Measurements from ENCODE around the gene PGA3. TPM values are rescaled to one million over a fixed set of nuclear protein-coding genes. Genes with fewer than 3 reads are reported as not detected.

PGA3 gene
- polyA plus RNA-seq, 1 of the 3 experiments (the other 2 are of a cell fraction), result not detected

DNA sequence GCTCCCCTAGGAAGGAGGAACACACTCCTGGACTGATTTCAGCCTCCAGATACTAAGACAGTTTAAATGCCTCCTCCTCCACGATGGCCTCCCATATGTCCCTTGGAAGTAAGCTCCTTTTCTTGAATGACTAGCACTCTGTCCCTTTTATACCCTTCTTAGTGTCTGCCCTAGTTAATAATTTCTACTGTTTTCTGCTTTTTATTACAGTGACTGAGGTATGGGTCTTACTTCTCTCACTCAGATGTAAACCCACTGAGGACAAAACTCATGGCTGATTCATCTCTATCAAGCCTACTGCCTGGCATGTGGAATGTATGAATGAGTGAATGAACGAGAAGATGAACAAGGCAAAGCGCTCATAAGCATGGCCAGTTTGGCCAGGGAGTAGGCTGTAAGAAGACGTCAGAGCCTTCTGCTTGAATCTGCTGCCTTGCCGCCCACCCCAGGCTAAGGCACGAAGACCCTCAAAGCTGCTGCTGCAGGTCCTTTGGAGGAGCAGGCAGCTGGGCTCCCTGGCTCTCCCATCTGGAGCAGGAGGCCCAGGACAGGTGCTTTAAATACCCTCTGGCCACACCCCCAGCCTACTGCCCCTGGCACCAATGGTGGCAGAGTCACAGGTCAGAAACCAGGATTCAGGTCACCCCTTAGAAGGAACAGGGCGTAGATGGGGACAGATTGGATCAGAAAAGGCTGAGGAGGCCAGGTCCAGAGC lies 8.2 kb upstream of the PGA3 start:
- no peak overlapping the region for H3K9ac ChIP-seq
- H3F3A ChIP-seq (replicated peaks; ENCODE audit: insufficient read depth), result no peaks in the 10 kb centered on the region
- H3K9me2 ChIP-seq, result no peaks in the 10 kb centered on the region
- no peak overlapping the region for H3K4me2 ChIP-seq
- H3K27ac ChIP-seq (ENCODE audit: low read depth in 2 of 2, low read length in 1 of 2), result no peak overlapping the region
- CTCF ChIA-PET, result interaction anchor here (1.0 to 4.4 kb wide), 2 partner anchors 8 to 66 kb away, joined by 3 to 19 read pairs; no protein-coding TSS in a partner anchor
- no peak for DNase-seq
- no peak for TF ChIP-seq FOSL2 (IDR thresholded peaks at IDR 0.05; ENCODE audit: borderline replicate concordance, low read depth)
- no peak overlapping the region for H3K4me3 ChIP-seq (ENCODE audit: low read depth in 2 of 2, low read length in 1 of 2)
- no peaks in the 10 kb centered on the region for H3K79me2 ChIP-seq (ENCODE audit: insufficient read depth)
- no peaks in the 10 kb centered on the region for H3K4me1 ChIP-seq (ENCODE audit: control insufficient read depth in 1 of 2, insufficient read depth in 2 of 2, low read depth in 1 of 2, low read length in 1 of 2)
- H3K36me3 ChIP-seq (replicated peaks in 1 of 2; ENCODE audit: control insufficient read depth in 1 of 2, insufficient read depth in 2 of 2, low read length in 1 of 2), result no peaks in the 10 kb centered on the region
- H4K20me1 ChIP-seq (ENCODE audit: insufficient read depth), result no peaks in the 10 kb centered on the region
- 47% methylated on average over 5 of the region's 7 CpGs for WGBS (ENCODE audit: low lambda C conversion rate)
- H3K9me3 ChIP-seq, result no peaks in the 10 kb centered on the region
- H3K27me3 ChIP-seq (ENCODE audit: insufficient read depth), result peaks cover 6% of the 10 kb centered on the region; the same call in 1 of the 2 replicates
- H2AFZ ChIP-seq (ENCODE audit: low read depth), result no peak overlapping the region
- POLR2A ChIA-PET, result no interaction called here

DNA sequence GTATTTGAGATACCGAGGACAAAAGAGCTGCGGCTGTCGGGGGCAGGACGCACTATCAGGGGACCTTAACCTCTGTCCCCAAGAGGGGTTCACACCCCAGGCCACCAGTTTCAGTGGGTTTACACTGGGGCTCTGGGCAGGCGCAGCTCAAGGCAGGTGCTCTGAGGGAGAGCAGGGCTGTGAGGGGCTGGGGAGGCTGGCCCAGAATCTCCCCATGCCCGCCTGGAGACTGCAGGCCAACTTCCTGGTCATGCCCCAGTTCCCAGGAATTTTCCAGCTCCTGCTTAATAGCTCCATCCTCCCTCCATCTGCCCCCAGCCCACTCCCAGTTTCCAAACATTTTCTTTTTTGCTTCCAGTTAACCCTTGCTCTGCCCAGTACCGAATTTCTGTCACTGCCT lies 7.6 kb upstream of the PGA3 start:
- no peaks in the 10 kb centered on the region for H3K9me2 ChIP-seq
- WGBS (ENCODE audit: low lambda C conversion rate), result 63% methylated on average over 7 of the region's 7 CpGs
- H3K4me2 ChIP-seq, result no peak overlapping the region
- no peak overlapping the region for H3K9ac ChIP-seq
- H3K36me3 ChIP-seq (replicated peaks in 1 of 2; ENCODE audit: control insufficient read depth in 1 of 2, insufficient read depth in 2 of 2, low read length in 1 of 2), result no peaks in the 10 kb centered on the region
- H3K27ac ChIP-seq (ENCODE audit: low read depth in 2 of 2, low read length in 1 of 2), result no peak overlapping the region
- POLR2A ChIA-PET, result no interaction called here
- H3K4me1 ChIP-seq (ENCODE audit: control insufficient read depth in 1 of 2, insufficient read depth in 2 of 2, low read depth in 1 of 2, low read length in 1 of 2), result no peaks in the 10 kb centered on the region
- H3K4me3 ChIP-seq (ENCODE audit: low read depth in 2 of 2, low read length in 1 of 2), result no peak overlapping the region
- H3F3A ChIP-seq (replicated peaks; ENCODE audit: insufficient read depth), result no peaks in the 10 kb centered on the region
- CTCF ChIA-PET, result interaction anchor here (1.0 to 4.4 kb wide), 2 partner anchors 8 to 66 kb away, joined by 3 to 19 read pairs; no protein-coding TSS in a partner anchor
- H3K9me3 ChIP-seq, result no peaks in the 10 kb centered on the region
- H3K79me2 ChIP-seq (ENCODE audit: insufficient read depth), result no peaks in the 10 kb centered on the region
- no peaks in the 10 kb centered on the region for H4K20me1 ChIP-seq (ENCODE audit: insufficient read depth)
- DNase-seq, result no peak
- H2AFZ ChIP-seq (ENCODE audit: low read depth), result no peak overlapping the region
- TF ChIP-seq, protein P1, sequence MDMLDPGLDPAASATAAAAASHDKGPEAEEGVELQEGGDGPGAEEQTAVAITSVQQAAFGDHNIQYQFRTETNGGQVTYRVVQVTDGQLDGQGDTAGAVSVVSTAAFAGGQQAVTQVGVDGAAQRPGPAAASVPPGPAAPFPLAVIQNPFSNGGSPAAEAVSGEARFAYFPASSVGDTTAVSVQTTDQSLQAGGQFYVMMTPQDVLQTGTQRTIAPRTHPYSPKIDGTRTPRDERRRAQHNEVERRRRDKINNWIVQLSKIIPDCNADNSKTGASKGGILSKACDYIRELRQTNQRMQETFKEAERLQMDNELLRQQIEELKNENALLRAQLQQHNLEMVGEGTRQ (IDR thresholded peaks at IDR 0.05; ENCODE audit: borderline replicate concordance, low read depth, low read length), result no peak
- TF ChIP-seq NRF1 (IDR thresholded peaks at IDR 0.05; ENCODE audit: low read depth, low read length), result no peak
- TF ChIP-seq GATA2 (CRISPR knock-in tag; IDR thresholded peaks at IDR 0.05), result no peak
- no peak for TF ChIP-seq FOXJ3 (CRISPR knock-in tag; IDR thresholded peaks at IDR 0.05)
- no peak for TF ChIP-seq RFX5 (IDR thresholded peaks at IDR 0.05; ENCODE audit: low read length)
- no peak for TF ChIP-seq TCF12 (IDR thresholded peaks at IDR 0.05)
- TF ChIP-seq YY1 (IDR thresholded peaks at IDR 0.05; ENCODE audit: low read depth), result no peak
- TF ChIP-seq TEAD4 (IDR thresholded peaks at IDR 0.05; ENCODE audit: borderline replicate concordance, insufficient read depth), result no peak
- TF ChIP-seq, protein P2, sequence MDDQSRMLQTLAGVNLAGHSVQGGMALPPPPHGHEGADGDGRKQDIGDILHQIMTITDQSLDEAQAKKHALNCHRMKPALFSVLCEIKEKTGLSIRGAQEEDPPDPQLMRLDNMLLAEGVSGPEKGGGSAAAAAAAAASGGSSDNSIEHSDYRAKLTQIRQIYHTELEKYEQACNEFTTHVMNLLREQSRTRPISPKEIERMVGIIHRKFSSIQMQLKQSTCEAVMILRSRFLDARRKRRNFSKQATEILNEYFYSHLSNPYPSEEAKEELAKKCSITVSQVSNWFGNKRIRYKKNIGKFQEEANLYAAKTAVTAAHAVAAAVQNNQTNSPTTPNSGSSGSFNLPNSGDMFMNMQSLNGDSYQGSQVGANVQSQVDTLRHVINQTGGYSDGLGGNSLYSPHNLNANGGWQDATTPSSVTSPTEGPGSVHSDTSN (IDR thresholded peaks at IDR 0.05), result no peak
- TF ChIP-seq, protein P3, sequence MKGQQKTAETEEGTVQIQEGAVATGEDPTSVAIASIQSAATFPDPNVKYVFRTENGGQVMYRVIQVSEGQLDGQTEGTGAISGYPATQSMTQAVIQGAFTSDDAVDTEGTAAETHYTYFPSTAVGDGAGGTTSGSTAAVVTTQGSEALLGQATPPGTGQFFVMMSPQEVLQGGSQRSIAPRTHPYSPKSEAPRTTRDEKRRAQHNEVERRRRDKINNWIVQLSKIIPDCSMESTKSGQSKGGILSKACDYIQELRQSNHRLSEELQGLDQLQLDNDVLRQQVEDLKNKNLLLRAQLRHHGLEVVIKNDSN (IDR thresholded peaks at IDR 0.05; ENCODE audit: borderline replicate concordance, low read depth), result no peak
- TF ChIP-seq, protein P4, sequence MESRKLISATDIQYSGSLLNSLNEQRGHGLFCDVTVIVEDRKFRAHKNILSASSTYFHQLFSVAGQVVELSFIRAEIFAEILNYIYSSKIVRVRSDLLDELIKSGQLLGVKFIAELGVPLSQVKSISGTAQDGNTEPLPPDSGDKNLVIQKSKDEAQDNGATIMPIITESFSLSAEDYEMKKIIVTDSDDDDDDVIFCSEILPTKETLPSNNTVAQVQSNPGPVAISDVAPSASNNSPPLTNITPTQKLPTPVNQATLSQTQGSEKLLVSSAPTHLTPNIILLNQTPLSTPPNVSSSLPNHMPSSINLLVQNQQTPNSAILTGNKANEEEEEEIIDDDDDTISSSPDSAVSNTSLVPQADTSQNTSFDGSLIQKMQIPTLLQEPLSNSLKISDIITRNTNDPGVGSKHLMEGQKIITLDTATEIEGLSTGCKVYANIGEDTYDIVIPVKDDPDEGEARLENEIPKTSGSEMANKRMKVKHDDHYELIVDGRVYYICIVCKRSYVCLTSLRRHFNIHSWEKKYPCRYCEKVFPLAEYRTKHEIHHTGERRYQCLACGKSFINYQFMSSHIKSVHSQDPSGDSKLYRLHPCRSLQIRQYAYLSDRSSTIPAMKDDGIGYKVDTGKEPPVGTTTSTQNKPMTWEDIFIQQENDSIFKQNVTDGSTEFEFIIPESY (IDR thresholded peaks at IDR 0.05; ENCODE audit: borderline replicate concordance, low read depth), result no peak
- no peak for TF ChIP-seq EP300 (IDR thresholded peaks at IDR 0.05; ENCODE audit: borderline replicate concordance in 1 of 2, low read depth in 1 of 2, low read length in 1 of 2)
- no peak for TF ChIP-seq RXRA (IDR thresholded peaks at IDR 0.05; ENCODE audit: borderline replicate concordance, low read depth)
- no peak for TF ChIP-seq SMC3 (IDR thresholded peaks at IDR 0.05; ENCODE audit: low read depth, low read length)
- TF ChIP-seq CHD2 (IDR thresholded peaks at IDR 0.05; ENCODE audit: low read length, partially characterized antibody), result no peak
- TF ChIP-seq, protein P5, sequence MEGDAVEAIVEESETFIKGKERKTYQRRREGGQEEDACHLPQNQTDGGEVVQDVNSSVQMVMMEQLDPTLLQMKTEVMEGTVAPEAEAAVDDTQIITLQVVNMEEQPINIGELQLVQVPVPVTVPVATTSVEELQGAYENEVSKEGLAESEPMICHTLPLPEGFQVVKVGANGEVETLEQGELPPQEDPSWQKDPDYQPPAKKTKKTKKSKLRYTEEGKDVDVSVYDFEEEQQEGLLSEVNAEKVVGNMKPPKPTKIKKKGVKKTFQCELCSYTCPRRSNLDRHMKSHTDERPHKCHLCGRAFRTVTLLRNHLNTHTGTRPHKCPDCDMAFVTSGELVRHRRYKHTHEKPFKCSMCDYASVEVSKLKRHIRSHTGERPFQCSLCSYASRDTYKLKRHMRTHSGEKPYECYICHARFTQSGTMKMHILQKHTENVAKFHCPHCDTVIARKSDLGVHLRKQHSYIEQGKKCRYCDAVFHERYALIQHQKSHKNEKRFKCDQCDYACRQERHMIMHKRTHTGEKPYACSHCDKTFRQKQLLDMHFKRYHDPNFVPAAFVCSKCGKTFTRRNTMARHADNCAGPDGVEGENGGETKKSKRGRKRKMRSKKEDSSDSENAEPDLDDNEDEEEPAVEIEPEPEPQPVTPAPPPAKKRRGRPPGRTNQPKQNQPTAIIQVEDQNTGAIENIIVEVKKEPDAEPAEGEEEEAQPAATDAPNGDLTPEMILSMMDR (IDR thresholded peaks at IDR 0.05), result no peak
- H3K27me3 ChIP-seq (ENCODE audit: insufficient read depth), result peaks cover 6% of the 10 kb centered on the region; the same call in 1 of the 2 replicates
